ENCODE data around the gene TXNRD1.
A peak's percentile ranks its signal among the peaks of the same experiment; 100 is the strongest.

TXNRD1 gene

GRCh38 chr12:104190641-104191176 is 24.9 kb upstream of the TXNRD1 start:
- H3K4me3 ChIP-seq (ENCODE audit: low read depth, low read length): no peak overlapping the region
- TF ChIP-seq CTCF (IDR thresholded peaks at IDR 0.05; ENCODE audit: low read depth, low read length, missing control alignments): no peak
- DNase-seq (ENCODE audit: low read depth): no peak

GRCh38 chr12:104197264-104197663 is 18.3 kb upstream of the TXNRD1 start:
- no peak overlapping the region for H3K4me3 ChIP-seq (ENCODE audit: low read depth, low read length)
- DNase-seq (ENCODE audit: low read depth): no peak
- no peak for TF ChIP-seq CTCF (IDR thresholded peaks at IDR 0.05; ENCODE audit: low read depth, low read length, missing control alignments)

GRCh38 chr12:104199964-104200363 is 15.6 kb upstream of the TXNRD1 start:
- no peak overlapping the region for H3K4me3 ChIP-seq (ENCODE audit: low read depth, low read length)
- TF ChIP-seq CTCF (IDR thresholded peaks at IDR 0.05; ENCODE audit: low read depth, low read length, missing control alignments): no peak
- no peak for DNase-seq (ENCODE audit: low read depth)

- no peak overlapping the region for H3K4me3 ChIP-seq (ENCODE audit: low read depth, low read length)
- peak; percentile 84 for TF ChIP-seq CTCF (IDR thresholded peaks at IDR 0.05; ENCODE audit: low read depth, low read length, missing control alignments)
- DNase-seq (ENCODE audit: low read depth): no peak
Observed at GRCh38 chr12:104201238-104202001, 14.2 kb upstream of the TXNRD1 start.

GRCh38 chr12:104204690-104205480 is 10.7 kb upstream of the TXNRD1 start:
- TF ChIP-seq CTCF (IDR thresholded peaks at IDR 0.05; ENCODE audit: low read depth, low read length, missing control alignments): no peak
- H3K4me3 ChIP-seq (ENCODE audit: low read depth, low read length): no peak overlapping the region
- no peak for DNase-seq (ENCODE audit: low read depth)

GRCh38 chr12:104207416-104208205 is 8.0 kb upstream of the TXNRD1 start:
- DNase-seq (ENCODE audit: low read depth): no peak
- TF ChIP-seq CTCF (IDR thresholded peaks at IDR 0.05; ENCODE audit: low read depth, low read length, missing control alignments): no peak
- H3K4me3 ChIP-seq (ENCODE audit: low read depth, low read length): no peak overlapping the region
